Posterior cingulate gyrus (tissue), 11 donors: ENCODE data around the gene TRPC4.
"Not testable (repeated sequence)": the region's sequence is repeated elsewhere in the genome, so short reads cannot be mapped to it uniquely, and the experiment has no call there.

Experiments
- DNase-seq, 10 donors: peaks; one replicate each; pipeline versions ENCODE4 v3.0.0 to v3.0.0-alpha.2; 2020 to 2021; ENCODE audit warnings: mixed read lengths in 3 of 10
- intact Hi-C: fragments of 100-400 bp; cut with DNase I; formaldehyde crosslinking; loops from one replicate; pipeline ENCODE4 v1.15.1; 2023

TRPC4 gene

GRCh38 chr13:37835392-37835791 is 34.2 kb downstream of the TRPC4 start:
- DNase-seq, result no peak
- intact Hi-C loops, result no loop called here

DNA sequence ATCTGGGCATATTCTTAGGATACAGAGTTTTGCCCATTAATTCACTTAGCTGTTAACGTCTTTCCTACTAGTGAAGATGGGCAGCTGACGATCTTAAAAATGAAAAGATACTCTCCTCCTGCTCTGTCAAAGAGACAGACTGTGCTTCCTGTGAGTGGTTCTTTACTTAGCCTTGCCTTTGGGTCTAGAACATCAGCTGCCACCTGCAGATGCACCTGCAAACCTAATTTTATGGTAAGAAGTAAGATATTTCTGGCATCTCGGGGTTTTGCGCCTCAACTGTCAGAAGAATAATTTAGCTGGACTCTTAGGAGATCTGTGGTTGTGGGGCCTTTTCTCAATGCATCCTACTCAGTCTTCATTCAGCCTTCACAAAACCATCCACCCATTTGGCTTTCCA is 36.2 kb downstream of the TRPC4 start:
- DNase-seq, result no peak
- intact Hi-C loops, result no loop called here

GRCh38 chr13:37816276-37816675 is 53.3 kb downstream of the TRPC4 start:
- no peak for DNase-seq
- intact Hi-C loops, result no loop called here

DNA sequence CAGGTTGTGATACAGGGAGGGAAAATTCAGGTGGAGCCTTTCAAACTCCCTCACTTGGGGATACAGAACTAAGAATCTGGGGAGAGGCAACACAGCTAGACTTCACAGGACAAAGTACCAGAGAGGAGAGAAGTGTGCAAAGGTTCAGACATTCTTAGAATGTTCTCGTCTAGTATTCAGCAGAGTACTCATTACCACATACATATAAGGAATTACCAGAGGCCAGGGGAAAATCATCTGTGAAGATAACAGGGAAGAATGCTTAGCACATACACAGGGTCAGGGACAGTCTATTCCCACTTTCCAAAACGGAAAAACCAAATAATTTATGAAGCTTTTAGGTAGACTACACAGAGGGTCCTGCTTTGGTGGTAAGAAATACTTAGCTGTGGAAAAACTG is 58.1 kb downstream of the TRPC4 start:
- no peak for DNase-seq
- intact Hi-C loops, result no loop called here

DNA sequence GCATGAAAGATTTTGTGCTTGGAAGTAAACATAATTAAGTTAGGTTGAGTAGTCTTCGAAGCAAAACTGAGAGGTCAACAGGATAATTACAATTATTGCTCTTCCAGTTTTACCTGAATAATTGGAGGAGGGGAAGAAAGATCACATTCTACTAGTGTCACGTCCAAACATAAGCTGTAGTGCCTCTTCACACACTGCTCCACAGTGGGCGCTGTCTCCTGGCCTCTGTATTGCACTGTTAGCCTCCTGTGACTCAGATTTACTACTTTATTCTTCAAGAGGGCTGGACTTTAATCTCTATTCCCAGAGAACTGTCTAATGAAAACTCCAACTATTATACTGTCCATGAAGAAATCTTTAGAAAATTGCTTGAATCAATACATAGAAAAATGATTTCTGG is 62.9 kb downstream of the TRPC4 start:
- DNase-seq, result no peak
- intact Hi-C loops, result no loop called here

GRCh38 chr13:37797631-37798030 is 71.9 kb downstream of the TRPC4 start:
- DNase-seq, result no peak
- intact Hi-C loops, result no loop called here

DNA sequence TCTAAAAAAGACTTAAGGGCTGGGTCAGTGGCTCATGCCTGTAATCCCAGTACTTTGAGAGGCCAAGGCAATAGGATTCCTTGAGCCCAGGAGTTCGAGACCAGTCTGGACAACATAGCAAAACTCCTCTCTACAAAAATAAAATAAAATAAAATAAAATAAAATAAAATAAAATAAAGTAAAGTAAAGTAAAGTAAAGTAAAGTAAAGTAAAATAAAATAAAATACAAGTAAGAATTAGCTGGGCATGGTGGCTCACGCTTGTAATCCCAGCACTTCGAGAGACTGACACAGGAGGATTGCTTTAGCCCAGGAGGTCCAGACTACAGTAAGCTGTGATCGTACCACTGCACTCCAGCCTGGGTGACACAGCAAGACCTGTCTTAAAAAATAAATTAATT is 72.8 kb downstream of the TRPC4 start:
- intact Hi-C loops, result not testable (repeated sequence)

DNA sequence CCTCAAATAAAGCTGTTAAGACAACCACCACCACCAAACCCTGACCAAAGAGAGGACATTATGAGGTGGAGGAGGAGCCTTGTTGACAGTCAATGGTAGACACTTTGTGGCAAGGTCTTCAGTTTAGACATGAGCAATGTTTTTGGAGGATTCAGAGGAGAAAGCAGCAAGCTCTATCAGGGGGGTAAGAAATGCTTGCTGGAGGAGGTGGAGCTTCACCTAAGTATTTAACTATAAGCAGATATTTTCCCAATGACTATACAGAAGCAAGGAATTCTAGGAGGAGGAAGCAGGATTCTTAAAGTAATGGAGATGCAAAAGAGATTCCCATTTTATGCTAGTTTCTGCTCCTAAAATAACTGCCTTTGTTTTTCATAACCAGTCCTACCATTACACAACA is 74.2 kb downstream of the TRPC4 start:
- no peak for DNase-seq
- intact Hi-C loops, result no loop called here

More for the DNA sequence above, 72.8 kb downstream of the TRPC4 start:
- peak in 1 of 10 donors; percentile 24 for DNase-seq

DNA sequence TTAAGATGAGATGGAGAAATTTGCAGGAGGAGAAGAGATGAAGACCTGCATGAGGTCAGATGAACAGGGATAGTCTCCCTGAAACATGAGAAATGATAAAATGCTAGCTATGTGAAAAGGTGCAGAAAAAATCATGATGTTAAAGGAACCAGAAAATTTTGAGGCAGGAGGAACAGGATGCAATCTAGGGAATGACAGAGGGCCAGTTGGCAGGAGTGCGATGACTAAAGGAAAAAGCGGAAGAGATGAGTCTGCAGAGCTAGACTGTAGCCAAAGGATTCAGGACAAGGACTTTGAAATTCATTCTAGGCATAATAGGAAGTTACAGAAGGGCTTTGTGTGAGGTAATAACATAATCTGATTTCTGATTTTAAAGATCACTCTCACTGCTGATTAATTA is 77.9 kb downstream of the TRPC4 start:
- no peak for DNase-seq
- intact Hi-C loops, result no loop called here

- intact Hi-C loops, result no loop called here
Measured at GRCh38 chr13:37788346-37788745, 81.2 kb downstream of the TRPC4 start.

GRCh38 chr13:37777676-37778075 is 91.9 kb downstream of the TRPC4 start:
- DNase-seq, result no peak
- intact Hi-C loops, result no loop called here

More at GRCh38 chr13:37788346-37788745, 81.2 kb downstream of the TRPC4 start:
- peak in 1 of 10 donors; percentile 24 for DNase-seq

- intact Hi-C loops, result no loop called here
- DNase-seq, result no peak
Measured at GRCh38 chr13:37775871-37776270, 93.7 kb downstream of the TRPC4 start.

DNA sequence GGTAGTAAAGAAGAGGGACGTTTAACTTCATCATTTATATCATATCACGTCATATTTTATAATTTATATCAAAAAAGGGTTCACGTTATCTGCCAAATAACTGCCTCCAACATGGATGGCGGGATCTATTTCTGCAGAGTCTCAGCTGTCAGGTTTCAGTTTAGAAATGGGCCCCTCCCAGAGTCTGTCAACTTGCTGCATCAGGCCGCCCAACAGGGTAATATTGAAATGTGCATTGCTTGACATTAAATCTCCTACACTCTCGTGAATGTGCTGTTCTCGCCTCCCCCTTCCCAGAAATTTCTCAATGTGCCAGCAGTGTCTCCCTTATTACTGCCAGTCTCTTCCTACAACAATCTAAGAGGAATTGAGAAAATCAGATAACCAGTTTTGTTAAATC is 96.9 kb downstream of the TRPC4 start:
- intact Hi-C loops, result no loop called here
- no peak for DNase-seq

DNA sequence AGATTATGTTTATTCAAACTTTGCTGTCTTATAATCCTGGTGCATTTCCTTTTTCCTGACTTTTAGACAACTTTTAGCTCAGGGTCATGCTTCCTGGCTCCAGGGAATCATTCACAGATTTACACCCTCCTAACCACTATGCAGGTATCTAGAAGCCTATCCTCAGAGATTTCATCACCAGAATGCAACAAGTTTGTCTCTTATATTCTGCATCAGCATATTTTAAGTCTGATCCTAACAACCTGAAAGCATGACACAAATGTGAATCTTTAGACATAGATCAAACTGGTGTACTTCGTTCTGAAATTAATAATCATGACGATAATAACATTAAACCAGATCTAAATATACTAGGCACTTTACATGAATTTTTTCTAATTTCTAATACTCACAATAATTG is 100.0 kb downstream of the TRPC4 start:
- intact Hi-C loops, result no loop called here
- DNase-seq, result no peak

DNA sequence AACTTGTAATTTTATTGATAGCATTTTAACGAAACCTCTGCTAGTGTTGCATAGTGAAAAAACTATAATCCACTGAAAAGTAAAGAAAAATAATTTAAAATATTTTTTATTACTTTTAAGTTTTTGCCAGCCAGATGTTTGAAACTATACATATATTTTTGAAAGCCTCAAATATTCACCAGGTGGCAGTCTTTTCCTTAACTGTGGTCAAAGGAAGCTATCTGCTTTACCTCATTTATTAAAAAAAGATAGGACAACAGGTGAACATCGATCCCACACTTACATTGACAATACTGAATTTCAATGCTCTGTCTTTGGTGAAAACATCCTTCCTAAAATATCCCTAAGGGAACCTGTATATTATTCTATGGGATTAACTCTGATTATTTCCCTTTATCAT is 100.5 kb downstream of the TRPC4 start:
- intact Hi-C loops, result no loop called here
- DNase-seq, result no peak

DNA sequence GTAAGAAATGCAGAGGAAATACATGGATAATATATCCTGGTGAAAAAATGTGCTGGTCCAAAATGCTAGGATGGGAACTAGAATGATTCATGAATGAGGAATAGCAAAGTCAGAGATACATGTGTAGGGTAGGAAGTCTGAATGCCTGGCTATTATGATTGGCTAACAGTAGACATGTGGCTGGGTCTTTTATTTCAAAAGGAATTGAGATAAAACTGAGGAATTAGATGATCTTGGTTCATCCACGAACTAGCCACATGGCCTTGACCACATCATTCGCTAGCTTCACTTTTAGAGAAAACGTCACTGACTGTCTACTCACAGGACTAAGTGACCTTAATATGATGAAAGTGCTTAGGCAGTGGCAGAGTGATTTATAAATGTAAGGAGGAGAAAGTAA is 103.1 kb downstream of the TRPC4 start:
- DNase-seq, result no peak
- intact Hi-C loops, result no loop called here

DNA sequence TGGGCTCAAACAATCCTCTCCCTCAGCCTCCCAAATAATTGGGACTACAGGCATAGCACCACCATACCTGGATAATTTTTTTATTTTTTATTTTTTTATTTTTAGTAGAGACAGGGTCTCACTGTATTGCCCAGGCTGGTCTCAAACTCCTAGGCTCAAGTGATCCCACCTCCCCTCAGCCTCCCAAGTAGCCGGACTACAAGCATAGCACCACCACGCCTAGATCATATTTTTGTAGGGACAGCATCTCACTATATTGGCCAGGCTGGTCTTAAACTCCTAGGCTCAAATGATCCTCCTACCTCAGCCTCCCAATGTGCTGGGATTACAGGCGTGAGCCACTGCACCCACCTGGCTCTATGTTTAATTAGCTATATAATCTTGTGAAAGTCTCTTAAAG is 114.2 kb downstream of the TRPC4 start:
- DNase-seq, result no peak
- intact Hi-C loops, result no loop called here

GRCh38 chr13:37753776-37754175 is 115.8 kb downstream of the TRPC4 start:
- DNase-seq, result no peak
- intact Hi-C loops, result no loop called here

DNA sequence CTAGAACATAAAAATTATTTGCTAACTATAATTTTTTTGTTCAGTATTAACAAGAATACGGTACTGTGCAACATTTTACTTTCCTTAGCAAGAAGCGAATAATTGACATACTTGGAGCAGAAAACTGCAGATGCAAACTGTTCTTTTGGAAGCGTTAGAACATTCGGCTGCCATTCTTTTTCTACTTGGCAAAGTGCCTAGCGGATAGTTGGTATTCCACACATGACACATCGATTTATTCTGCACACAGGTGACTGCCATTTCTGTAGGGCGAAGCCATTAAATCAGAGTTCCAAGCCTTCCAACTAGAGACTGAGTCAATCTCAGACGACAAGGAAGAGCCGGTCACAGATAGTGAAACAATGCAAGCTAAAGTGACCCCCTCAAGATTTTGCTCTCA is 117.4 kb downstream of the TRPC4 start:
- intact Hi-C loops, result no loop called here
- DNase-seq, result peak in 1 of 10 donors; percentile 2

DNA sequence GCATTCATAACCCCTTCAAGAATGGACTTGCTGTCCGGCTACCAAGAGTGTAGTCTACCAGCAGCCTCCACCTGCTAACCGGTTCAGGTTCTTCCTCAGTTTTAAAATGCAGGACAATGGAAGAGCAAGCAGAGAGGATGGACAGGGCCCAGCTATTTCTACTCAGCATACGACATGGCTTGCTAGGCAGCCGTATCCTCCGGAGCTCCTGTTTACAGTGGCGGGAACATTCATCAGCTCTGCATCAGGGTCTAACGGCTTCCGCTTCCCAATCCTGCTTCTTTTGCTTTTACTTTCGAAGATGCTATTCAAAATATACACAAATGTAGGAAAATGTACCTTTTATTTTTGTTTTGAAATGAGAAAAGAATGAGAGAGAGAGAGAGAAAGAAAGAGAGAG is 118.5 kb downstream of the TRPC4 start:
- intact Hi-C loops, result no loop called here
- DNase-seq, result peak in 1 of 10 donors; percentile 55

- intact Hi-C loops, result no loop called here
- DNase-seq, result no peak
Measured at GRCh38 chr13:37748913-37749312, 120.7 kb downstream of the TRPC4 start.

GRCh38 chr13:37747071-37747612 is 122.4 kb downstream of the TRPC4 start:
- intact Hi-C loops, result no loop called here
- DNase-seq, result no peak

GRCh38 chr13:37741536-37741935 is 128.0 kb downstream of the TRPC4 start:
- intact Hi-C loops, result no loop called here
- DNase-seq, result no peak
